ENCODE data around the gene AFF1. TPM values are rescaled to one million over a fixed set of nuclear protein-coding genes. Genes with fewer than 3 reads are reported as not detected.

Gene AFF1
- total and polyA plus RNA-seq, 2 of the 4 experiments (the other 2 are of a cell fraction) = 7.0 to 9.6 TPM

GRCh38 chr4:86934147-86934770 is 552 bp upstream of the AFF1 start:
- BruUV-seq (replicated peaks) = no TSS peak
- 0% methylated on average over 2 of the region's 15 CpGs; no CpG with 5 or more reads in 1 of the 2 experiments for WGBS, 2 experiments (ENCODE audit: extremely low coverage in 2 of 2, insufficient read length in 1 of 2)
- TF ChIP-seq BHLHE40 (IDR thresholded peaks at IDR 0.05; ENCODE audit: low read depth, low read length) (no peak), USF2 (IDR thresholded peaks at IDR 0.05; ENCODE audit: low read depth, low read length) (no peak), NFE2L2 (IDR thresholded peaks at IDR 0.05; ENCODE audit: low read depth, low read length) (no peak), RCOR1 (IDR thresholded peaks at IDR 0.05; ENCODE audit: insufficient replicate concordance, low read length) (no peak), ELK1 (IDR thresholded peaks at IDR 0.05; ENCODE audit: borderline replicate concordance, low read depth, low read length) (no peak)
- peak overlapping the region; percentile 68 for H2BK120ac ChIP-seq (ENCODE audit: low read depth, low read length)
- ATAC-seq (ENCODE audit: low read depth) (no peak), DNase-seq (no peak)
- CTCF ChIA-PET = interaction anchor here (0.6 to 3.9 kb wide), 5 partner anchors 12 to 158 kb away, joined by 3 to 14 read pairs (median 5); no protein-coding TSS in a partner anchor
- peak overlapping the region; percentile 82 for H3K14ac ChIP-seq (replicated peaks; ENCODE audit: low read depth, low read length)
- peaks cover 3 to 38% of the 10 kb centered on the region in 2 experiments; a peak in 2 of 4 replicates for H3K79me1 ChIP-seq (ENCODE audit: low read depth in 1 of 2, low read length in 2 of 2)
- H2AK9ac ChIP-seq (replicated peaks; ENCODE audit: low read depth, low read length, poor library complexity) = no peak overlapping the region
- H4K91ac ChIP-seq (ENCODE audit: insufficient read depth, low read depth, low read length) = peak overlapping the region; percentile 67
- H3K56ac ChIP-seq (ENCODE audit: extremely low read depth, insufficient read depth, low read length) = peak overlapping the region; percentile 96
- POLR2A ChIA-PET (ENCODE audit: unreplicated experiment) = interaction anchor here (1.3 kb wide), 1 partner anchor 72 kb away, joined by 6 read pairs; no protein-coding TSS in a partner anchor
- no peaks in the 10 kb centered on the region for H3K27me3 ChIP-seq (ENCODE audit: control insufficient read depth, insufficient read depth, low read length)
- peaks cover 1% of the 10 kb centered on the region; the same call in 1 of the 2 replicates for H3K4me1 ChIP-seq (ENCODE audit: control insufficient read depth, insufficient read depth, low read length)
- H2BK15ac ChIP-seq (ENCODE audit: low read depth, low read length) = peak overlapping the region; percentile 8; the same call in 1 of the 3 replicates
- peak overlapping the region; percentile 61 for H4K5ac ChIP-seq (ENCODE audit: low read depth, low read length)
- no peaks in the 10 kb centered on the region; the same call in 1 of the 2 replicates for H3K9me1 ChIP-seq (ENCODE audit: insufficient read depth, low read length)
- H3K4ac ChIP-seq (ENCODE audit: low read depth, low read length) = peak overlapping the region; percentile 82
- H3K23ac ChIP-seq (ENCODE audit: low read depth, low read length) = peak overlapping the region; percentile 44; the same call in 1 of the 2 replicates
- peak overlapping the region; percentile 67 for H3K4me2 ChIP-seq (ENCODE audit: low read depth, low read length)
- peak overlapping the region; percentile 80 for H3K4me3 ChIP-seq (ENCODE audit: insufficient read depth, low read depth, low read length)
- peak overlapping the region; percentile 37 for H2AK5ac ChIP-seq (ENCODE audit: low read depth, low read length)
- H2BK5ac ChIP-seq (ENCODE audit: low read depth, low read length, poor library complexity, severe bottlenecking) = peak overlapping the region; percentile 73
- H3K36me3 ChIP-seq (ENCODE audit: control insufficient read depth, insufficient read depth, low read length) = no peaks in the 10 kb centered on the region
- H3K27ac ChIP-seq (ENCODE audit: insufficient read depth, low read length) = peak overlapping the region; percentile 82
- intact Hi-C loops (cut with micrococcal nuclease) = no loop called here
- peak overlapping the region; percentile 87 to 99 for H4K8ac ChIP-seq (ENCODE audit: low read depth in 2 of 2, low read length in 2 of 2)
- peak overlapping the region; percentile 94 for H2AFZ ChIP-seq (replicated peaks; ENCODE audit: low read length, poor library complexity)
- in situ Hi-C loops (cut with MboI; ENCODE audit: low sequenced_read_pairs) = no loop called here
- peak overlapping the region; percentile 84 for H3K9ac ChIP-seq (ENCODE audit: low read depth, low read length)
- peak overlapping the region; percentile 22; the same call in 1 of the 2 replicates for H2BK20ac ChIP-seq (ENCODE audit: low read depth, low read length)
- H3K9me3 ChIP-seq (ENCODE audit: control insufficient read depth, insufficient read depth, low read length) = no peaks in the 10 kb centered on the region
- dilution Hi-C loops (cut with HindIII; ENCODE audit: low sequenced_read_pairs, unreplicated experiment) = no loop called here
- H4K20me1 ChIP-seq (ENCODE audit: insufficient read depth, low read length) = no peaks in the 10 kb centered on the region; the same call in 1 of the 2 replicates
- H3K18ac ChIP-seq (ENCODE audit: low read depth, low read length) = peak overlapping the region; percentile 62

Data from IMR-90 (cell line).